Measurements from ENCODE around the gene LIME1.
A peak's percentile ranks its signal among the peaks of the same experiment; 100 is the strongest.

The LIME1 gene

DNA sequence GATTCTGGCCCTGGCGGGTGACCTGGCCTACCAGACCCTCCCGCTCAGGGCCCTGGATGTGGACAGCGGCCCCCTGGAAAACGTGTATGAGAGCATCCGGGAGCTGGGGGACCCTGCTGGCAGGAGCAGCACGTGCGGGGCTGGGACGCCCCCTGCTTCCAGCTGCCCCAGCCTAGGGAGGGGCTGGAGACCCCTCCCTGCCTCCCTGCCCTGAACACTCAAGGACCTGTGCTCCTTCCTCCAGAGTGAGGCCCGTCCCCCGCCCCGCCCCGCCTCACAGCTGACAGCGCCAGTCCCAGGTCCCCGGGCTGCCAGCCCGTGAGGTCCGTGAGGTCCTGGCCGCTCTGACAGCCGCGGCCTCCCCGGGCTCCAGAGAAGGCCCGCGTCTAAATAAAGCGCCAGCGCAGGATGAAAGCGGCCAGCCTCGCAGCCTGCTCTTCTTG lies 2.2 kb downstream of the LIME1 start:
- no peak for TF ChIP-seq ZFX (IDR thresholded peaks at IDR 0.05; ENCODE audit: borderline replicate concordance)
- TF ChIP-seq, protein P1, sequence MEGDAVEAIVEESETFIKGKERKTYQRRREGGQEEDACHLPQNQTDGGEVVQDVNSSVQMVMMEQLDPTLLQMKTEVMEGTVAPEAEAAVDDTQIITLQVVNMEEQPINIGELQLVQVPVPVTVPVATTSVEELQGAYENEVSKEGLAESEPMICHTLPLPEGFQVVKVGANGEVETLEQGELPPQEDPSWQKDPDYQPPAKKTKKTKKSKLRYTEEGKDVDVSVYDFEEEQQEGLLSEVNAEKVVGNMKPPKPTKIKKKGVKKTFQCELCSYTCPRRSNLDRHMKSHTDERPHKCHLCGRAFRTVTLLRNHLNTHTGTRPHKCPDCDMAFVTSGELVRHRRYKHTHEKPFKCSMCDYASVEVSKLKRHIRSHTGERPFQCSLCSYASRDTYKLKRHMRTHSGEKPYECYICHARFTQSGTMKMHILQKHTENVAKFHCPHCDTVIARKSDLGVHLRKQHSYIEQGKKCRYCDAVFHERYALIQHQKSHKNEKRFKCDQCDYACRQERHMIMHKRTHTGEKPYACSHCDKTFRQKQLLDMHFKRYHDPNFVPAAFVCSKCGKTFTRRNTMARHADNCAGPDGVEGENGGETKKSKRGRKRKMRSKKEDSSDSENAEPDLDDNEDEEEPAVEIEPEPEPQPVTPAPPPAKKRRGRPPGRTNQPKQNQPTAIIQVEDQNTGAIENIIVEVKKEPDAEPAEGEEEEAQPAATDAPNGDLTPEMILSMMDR (IDR thresholded peaks at IDR 0.05): no peak
- H3K27ac ChIP-seq: peak overlapping the region; percentile 98

DNA sequence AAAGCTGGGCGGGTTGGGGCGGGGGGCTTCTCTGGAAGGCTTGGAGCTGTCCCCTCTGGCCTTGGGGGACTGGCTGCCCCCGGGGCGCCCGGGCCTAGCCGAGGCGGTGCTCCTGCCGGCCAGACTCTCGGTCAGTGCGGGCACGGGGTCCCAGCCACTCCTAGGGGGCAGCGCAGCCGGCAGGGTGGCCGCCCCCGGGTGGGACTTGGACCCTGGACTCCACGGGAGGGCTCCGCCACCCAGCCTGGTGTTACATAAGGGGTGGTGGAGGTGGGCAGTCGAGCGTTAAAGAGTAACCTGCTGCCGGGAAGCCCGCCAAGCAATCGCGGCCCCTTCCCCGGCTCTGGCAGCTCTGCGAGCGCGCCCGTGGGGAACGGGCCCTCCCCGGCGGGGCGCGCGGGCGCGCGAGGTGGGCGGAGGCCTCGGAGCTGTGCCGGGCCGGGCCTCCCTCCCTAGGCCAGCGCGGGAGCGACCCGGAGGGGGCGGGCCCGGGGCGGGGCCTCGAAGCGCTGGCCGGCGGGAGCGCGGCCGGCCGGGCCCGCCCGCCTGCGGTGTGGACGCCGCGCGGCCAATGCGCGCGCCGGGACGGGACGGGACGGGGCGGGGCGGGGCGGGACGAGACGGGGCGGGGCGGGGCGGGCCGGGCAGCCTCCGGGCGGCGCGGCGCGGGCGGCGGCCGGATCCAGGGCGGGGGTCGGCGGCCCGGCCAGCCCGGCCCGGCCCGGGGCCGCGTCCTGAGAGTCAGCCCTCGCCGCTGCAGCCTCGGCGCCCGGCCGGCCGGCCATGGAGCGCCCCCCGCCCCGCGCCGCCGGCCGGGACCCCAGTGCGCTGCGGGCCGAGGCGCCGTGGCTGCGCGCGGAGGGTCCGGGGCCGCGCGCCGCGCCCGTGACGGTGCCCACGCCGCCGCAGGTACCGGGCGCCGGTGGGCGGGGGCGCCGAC lies 2.9 kb downstream of the LIME1 start, which contains the start of gene SLC2A4RG:
Gene SLC2A4RG, plus strand, starts transcription at position 647 of the 940 bp plus-strand sequence. Its CDS starts 137 bp downstream, at position 784.
- peak within 1 kb of the TSS; percentile 98 for H3K27ac ChIP-seq
- no peak for TF ChIP-seq ZFX (IDR thresholded peaks at IDR 0.05; ENCODE audit: borderline replicate concordance)
- TF ChIP-seq, protein P1 (IDR thresholded peaks at IDR 0.05): no peak

DNA sequence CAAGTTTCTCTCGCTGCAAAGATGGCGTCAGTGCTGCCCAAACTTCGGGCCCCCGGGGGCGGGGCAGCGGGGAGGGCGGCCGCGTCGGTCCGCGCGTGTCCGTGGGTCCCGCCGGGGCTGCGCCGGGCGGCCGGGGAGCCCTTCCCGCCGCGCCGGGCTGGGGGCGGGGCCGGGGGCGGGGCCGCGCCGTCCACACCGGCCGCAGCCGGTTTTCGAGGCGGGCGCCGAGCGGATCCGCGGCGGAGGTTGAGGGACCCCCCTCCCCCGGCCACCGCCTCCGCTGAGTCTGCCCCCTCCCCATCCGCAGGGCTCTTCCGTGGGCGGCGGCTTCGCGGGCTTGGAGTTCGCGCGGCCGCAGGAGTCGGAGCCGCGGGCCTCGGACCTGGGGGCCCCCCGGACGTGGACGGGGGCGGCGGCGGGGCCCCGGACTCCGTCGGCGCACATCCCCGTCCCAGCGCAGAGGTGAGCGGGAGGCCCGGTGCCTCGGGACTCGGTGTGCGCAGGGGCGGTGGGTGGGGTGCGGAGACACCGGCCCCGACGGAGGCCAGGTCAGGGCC lies 3.7 kb downstream of the LIME1 start:
- peak overlapping the region; percentile 98 for H3K27ac ChIP-seq
- TF ChIP-seq, protein P1 (IDR thresholded peaks at IDR 0.05): no peak
- no peak for TF ChIP-seq ZFX (IDR thresholded peaks at IDR 0.05; ENCODE audit: borderline replicate concordance)

DNA sequence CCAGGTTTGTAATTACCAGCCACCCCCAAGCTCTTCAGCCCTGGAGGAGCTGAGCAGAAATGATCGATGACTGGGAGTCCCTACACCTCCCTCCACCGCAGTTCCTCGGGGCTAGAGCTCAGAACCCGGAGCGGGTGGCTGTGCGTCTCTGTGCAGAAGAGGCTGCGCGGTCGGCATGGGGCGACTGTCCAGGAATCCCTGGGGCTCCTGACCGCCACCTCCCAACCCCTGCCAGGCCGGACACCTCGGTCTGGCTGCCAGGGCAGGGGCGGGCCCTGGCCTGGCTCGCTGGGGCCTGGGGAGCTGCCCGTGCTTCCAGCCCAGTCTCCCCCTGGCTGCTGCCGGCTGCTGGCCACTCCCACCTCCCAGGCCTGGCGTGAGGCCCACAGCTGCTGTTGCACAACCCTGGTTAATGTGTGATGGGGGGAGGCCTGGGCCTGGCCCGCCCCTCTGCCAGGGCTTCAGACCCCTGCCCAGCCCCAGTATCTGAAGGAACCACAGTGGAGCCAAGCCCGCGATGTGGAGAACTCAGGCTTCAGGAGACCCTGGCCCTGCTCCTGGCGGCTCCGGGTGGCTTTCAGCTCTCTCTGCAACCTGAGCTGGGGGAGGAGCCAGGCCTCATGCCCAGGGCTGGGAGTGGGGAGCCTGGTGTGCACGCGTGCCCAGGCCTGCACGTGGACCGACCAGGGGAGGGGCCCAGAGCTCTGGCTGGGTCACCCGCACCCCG lies 4.3 kb downstream of the LIME1 start:
- H3K27ac ChIP-seq: peak overlapping the region; percentile 98
- no peak for TF ChIP-seq ZFX (IDR thresholded peaks at IDR 0.05; ENCODE audit: borderline replicate concordance)
- TF ChIP-seq, protein P1 (IDR thresholded peaks at IDR 0.05): peak; percentile 18; the same call in 1 of the 2 replicates

DNA sequence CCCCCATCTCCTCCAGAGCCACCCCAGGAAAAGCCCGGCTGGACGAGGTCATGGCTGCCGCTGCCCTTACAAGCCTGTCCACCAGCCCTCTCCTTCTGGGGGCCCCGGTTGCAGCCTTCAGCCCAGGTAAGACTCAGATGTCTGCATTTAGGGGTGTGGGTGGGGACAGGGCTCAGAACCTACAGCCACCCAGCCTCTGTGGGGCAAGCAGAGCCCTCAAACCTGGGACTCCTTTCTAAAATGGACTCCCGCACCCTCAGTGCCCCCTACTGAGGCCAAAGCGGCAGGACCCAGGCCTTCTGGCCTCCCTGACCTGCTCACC lies 4.9 kb downstream of the LIME1 start:
- H3K27ac ChIP-seq: peak overlapping the region; percentile 98
- TF ChIP-seq, protein P1 (IDR thresholded peaks at IDR 0.05): no peak
- no peak for TF ChIP-seq ZFX (IDR thresholded peaks at IDR 0.05; ENCODE audit: borderline replicate concordance)

DNA sequence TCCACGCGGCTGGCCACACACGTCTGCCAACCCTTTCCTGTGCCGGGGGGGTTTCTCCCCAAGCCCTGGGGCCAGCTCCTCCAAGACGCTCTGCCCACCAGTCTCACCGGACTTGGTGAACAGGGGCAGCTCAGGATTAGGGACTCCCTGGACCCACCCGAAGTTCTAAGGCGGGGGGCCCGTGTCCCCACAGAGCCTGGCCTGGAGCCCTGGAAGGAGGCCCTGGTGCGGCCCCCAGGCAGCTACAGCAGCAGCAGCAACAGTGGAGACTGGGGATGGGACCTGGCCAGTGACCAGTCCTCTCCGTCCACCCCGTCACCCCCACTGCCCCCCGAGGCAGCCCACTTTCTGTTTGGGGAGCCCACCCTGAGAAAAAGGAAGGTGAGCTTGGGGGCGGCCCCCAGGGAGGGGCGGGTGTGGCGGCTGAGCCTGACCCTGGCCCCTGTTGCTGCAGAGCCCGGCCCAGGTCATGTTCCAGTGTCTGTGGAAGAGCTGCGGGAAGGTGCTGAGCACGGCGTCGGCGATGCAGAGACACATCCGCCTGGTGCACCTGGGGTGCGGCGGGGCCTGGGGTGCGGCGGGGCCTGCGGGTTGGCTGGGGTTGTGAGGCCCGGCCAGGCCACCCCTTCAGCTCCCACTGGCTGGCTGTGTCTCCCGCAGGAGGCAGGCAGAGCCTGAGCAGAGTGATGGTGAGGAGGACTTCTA lies 5.4 kb downstream of the LIME1 start:
- TF ChIP-seq, protein P1 (IDR thresholded peaks at IDR 0.05): no peak
- no peak for TF ChIP-seq ZFX (IDR thresholded peaks at IDR 0.05; ENCODE audit: borderline replicate concordance)
- H3K27ac ChIP-seq: peak overlapping the region; percentile 98
